GM18867 (cell line): ENCODE measurements around the gene FCRLA.
"Not testable (repeated sequence)": the region's sequence is repeated elsewhere in the genome, so short reads cannot be mapped to it uniquely, and the experiment has no call there.

Source experiments
- ATAC-seq: cut with Tn5 transposase; IDR thresholded peaks from one replicate; pipeline ENCODE4 v1.9.1; 2021; ENCODE audit warnings: mild to moderate bottlenecking, moderate library complexity; ENCODE audit not compliant: unreplicated experiment

FCRLA gene

DNA sequence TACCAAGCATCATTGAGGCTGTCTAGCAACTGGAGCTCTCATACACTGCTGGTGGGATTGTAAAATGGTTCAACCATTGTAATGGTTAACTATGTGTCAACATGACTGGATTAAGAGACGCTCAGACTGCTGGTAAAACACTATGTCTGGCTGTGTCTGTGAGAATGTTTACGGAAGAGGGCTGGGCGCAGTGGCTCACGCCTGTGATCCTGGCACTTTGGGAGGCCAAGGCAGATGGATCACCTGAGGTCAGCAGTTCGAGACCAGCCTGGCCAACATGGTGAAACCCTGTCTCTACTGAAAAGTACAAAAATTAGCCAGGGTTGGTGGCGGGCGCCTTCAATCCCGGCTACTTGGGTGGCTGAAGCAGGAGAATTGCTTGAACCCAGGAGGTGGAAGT is 4.8 kb upstream of the FCRLA start:
- no peak for ATAC-seq

DNA sequence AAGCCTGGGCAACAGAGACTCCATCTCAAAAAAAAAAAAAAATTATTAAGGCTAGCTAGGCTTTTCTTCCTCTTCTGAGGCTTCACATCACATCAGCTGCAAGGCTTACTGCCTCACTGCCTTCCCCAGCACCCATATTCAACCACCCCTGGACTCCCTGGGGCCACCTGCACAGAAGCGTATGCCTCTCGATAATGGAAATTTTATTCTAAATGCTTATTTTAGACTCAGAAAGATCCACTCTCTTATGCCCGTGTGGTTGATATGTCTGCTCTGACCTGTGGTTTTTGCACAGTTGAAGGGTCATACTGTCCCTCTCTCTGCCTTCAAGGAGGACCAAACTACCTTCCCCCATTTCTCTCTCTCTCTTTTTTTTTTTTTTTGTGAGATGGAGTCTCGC is 1.5 kb upstream of the FCRLA start:
- no peak for ATAC-seq

DNA sequence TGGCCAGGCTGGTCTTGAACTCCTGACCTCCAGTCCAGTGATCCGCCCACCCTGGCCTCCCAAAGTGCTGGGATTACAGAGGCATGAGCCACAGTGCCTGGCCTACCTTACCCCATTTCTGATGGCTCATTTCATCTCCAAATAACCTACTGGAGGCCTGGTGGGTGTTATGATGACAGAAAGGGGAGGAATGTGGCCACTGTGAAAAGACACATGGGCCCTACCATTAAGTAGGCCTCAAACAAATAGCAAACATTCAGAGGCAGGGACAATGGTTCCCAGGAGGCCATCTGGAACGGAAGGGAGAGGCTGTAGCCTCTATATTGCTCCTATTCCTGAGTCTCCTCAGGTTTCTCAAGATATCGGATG is 932 bp upstream of the FCRLA start:
- ATAC-seq: no peak

DNA sequence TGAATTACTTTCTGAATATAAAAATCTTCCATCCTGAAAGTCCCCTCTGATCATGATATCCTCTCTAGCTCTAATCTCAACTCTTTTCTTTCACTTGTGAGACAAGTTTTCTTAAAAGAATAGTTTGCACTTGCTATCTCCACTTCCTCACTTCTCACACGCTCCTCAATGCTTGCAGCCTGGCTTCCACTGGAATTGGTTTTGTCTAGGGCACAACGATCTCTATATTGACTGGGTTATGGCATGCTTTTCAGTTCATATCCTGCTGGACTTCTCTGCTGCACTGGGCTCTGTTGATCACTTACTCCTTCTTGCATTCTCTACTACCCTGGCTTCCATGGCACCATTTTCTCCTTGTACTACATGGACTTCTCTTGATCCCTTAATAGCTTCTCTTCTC is 474 bp downstream of the FCRLA start:
- ATAC-seq: no peak

DNA sequence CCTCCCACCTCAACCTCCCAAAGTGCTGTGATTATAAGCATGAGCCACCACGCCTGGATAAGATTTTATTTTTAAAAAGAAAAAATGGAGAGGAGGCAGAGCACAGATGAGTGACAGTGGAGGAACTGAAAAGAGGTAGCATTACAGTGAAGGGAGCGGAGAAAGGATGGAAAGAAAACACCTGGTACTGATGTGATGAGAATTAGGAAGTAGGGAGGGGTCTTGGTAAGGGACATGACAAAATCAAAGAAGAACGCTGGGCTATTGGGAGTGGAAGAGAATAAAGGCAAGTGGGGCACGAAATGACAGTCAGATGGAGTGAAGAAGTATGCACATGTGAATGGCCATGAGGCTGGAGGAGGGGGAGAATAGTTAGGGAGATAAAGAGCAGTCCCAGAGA is 2.3 kb downstream of the FCRLA start:
- no peak for ATAC-seq

DNA sequence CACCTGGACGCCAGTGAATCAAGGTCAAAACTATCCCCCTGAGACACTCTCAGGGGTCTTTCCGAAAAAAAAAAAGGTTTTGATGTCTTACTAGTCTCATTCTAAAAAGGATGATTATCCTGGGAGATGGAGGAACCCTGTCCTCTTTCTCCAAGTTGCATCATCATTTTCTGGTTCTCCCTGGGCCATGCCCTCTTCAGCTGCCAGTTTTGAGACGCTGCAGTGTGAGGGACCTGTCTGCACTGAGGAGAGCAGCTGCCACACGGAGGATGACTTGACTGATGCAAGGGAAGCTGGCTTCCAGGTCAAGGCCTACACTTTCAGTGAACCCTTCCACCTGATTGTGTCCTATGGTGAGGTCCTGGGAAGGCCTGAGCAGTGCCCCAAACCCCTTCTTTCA is 3.5 kb downstream of the FCRLA start:
- ATAC-seq: no peak

DNA sequence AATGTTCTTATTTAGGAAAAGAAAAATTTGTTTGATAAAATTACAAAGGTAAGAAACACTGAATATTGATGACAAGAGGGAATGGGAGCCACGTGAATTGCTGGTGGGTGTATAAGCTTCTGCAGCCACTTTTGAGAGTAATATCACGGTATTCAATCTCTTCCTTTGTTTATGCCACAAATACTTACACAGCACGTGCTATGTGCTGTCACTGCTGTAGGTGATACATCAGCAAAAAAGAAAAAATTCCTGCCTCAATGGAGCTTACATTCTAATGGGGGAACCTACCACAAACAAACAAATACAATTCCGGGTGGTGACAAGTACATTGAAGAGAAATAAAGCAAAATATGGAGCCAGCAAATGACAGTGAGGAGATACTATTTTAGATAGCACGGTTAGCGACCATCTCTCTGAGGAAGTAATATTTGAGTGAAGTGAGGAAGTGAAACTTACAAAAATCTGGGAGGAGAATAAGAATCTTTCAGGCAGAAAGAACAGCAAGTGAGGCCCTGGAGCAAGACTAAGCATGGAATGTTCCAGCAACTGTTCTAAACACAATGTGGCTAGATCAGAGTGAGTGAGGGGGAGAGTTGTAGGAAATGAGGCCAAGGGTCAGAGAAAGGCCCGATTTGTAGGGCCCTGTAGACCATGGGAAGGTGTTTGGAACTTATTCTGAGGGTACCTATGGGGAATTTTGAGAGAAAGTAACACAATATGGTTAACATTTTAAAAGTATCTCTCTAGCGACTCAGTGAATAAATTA is 11.7 kb downstream of the FCRLA start:
- peak; percentile 61 for ATAC-seq

DNA sequence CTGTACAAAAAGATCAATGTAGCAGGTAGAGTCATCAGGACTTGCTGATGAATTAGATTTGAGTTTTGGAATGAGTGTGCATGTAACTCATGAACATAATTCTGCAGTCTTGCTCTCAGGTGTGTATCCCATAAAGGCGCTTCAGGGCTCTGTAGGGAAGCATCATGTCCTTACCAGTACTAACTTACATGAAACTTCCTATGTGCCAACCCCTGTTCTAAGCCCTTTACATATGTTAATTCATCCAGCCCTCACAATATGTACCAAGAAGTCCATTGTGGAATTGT is 12.2 kb downstream of the FCRLA start:
- ATAC-seq: peak; percentile 48

DNA sequence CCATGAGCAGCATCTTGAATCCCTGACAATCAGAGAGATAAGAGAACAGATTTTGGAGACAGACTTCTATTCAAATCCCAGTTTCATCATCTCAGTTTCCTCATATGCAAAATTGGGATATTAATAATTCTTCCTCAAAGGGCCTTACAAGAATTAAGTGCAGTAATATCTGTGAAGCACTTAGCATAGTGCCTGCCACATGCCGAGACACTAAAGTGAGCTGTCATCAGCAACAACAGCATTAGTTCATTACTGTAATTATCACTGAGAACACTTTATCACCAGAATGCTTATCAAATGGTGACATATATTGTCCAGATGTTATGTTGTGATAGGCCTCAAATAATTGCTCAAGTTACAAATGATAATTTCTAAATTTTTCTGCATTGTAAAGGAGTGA is 13.4 kb downstream of the FCRLA start:
- no peak for ATAC-seq

DNA sequence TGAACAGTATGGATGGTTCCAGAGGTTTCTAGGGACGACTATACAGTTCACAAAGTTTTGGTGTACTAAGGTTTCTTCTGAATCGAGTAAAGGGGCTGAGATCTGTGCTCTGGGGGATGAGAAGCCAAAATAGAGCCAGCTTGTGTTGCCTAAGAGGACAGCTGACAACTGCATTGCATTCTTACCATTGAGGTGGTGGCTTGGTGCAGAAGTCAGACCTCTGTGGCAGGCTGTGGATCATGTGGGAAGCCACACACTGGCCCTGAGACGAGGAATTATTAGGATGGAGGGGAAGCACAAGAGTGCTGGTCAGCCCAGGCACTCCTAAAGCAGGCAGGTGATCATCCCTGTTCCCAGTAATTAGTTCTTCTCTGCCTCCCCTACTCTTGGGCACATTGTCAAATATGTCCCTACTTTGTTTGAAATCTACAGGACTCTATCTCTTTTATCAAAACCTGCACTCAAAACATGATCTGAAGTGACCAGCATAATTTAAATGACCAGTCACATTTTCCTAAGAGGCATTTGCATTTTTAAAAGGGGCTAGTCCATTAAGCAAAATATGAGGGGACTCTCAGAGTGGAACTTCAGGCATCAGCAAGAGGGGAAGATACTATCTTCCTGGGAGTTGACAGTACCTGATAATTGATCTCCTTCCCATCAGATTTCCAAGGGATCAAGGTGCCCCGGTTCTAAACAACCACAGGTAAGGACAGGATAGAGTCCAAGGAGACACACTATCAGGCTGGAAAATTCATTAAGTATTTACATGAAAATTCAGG is 14.1 kb downstream of the FCRLA start, which contains the start of gene FCRLB:
TSS of gene FCRLB (plus strand) at position 589 of the 782 bp plus-strand sequence. CDS start 1,129 bp downstream, outside the sequence.
- no peak for ATAC-seq

DNA sequence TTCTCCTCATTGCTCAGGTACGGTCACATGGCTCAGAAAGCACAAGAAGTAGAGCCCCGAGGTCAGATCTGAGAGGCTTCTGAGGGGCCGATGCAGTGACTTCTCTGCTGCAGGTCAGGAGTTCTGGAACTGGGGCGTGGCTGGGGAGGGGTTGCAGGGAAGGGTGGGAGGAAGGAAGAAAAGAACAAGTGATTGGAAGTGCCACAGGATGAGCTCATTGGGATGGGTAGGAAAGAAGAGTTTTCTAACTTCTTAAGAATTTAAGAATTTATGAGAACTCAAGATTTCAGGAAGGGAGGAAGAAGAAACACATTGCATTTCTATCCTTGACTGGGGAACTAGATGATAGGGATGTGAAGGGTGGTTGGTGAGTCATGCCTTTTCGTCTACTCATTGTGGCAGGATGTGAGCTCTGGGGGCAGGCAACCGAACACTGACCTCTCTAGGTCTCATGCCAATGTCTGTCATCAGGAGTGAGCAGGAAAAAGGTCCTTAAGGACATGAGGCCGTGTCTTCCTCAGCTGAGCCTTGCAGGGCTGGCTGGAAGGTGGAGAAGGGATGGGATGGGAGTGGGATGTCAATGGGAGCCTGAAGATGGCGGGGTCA is 14.8 kb downstream of the FCRLA start:
- no peak for ATAC-seq

DNA sequence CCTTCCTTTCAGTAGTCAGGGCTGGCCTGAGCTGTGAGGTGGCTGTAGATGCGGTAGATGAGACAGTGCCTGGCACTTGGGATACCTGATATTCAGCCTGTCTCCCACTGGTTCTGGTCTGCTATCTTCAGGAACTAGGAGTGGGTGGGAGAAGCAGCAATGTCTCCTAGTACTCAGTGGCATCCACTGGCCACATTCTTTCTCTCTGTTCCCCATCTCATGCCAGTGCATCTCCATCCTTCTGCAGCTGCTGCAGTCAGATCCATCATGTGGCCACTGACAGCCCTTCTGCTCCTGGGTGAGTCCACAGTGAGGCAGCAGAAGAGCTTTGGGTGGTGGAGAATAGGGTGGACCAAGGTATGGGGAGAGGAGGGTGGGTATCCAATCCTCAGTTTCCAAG is 15.4 kb downstream of the FCRLA start:
- ATAC-seq: no peak

DNA sequence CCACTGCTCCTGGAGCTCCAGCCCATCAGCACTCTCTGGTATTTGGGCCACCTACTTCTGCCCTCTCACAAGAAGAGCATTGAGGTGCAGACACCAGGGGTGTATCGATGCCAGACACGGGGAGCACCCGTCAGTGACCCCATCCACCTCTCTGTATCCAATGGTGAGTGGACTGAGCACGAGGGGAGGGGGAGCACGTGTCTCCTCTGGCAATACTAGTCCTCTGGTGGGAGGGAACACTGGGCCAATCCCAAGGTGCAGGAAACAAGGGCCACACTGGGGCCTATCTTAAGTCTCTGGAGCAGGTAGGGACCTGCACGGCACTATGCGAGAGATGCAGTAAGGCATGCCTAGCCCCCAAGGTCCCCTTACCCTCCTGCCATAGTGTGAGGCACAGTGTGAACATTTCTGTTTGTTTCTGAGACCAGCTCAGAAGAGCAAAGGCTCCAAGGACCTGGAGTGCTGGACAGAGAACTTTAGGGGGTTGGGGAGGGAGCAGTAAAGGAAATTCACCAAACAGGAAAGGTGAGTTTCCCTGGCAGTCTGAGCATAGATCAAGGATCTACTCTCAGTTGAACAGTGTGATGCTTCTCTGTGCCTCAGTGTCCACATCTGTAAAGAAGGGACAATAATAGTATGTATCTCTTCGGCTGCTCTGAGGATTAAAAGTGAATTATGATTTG is 16.6 kb downstream of the FCRLA start:
- ATAC-seq: no peak

DNA sequence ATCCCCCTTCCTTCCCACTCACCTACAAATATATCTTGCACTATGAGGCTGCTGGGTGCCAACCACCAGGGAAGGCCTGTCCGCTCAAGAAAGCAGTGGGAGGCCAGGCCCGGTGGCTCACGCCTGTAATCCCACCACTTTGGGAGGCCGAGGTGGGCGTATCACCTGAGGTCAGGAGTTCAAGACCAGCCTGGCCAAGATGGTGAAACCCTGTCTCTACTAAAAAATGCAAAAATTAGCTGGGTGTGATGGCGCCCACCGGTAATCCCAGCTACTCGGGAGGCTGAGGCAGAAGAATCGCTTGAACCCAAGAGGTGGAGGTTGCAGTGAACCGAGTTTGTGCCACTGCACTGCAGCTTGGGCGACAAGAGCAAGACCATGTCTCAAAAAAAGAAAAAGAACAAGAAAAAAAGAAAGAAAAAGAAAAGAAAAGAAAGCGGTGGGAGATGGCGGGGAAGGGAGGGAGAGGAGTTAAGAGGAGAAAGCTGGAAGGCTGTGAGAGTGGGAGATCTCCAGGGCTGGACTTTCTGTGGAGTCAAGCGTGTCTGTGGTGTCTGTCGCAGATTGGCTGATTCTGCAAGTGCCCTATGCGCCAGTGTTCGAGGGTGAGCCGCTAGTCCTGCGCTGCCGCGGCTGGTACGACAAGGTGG is 18.4 kb downstream of the FCRLA start:
- not testable (repeated sequence) for ATAC-seq

DNA sequence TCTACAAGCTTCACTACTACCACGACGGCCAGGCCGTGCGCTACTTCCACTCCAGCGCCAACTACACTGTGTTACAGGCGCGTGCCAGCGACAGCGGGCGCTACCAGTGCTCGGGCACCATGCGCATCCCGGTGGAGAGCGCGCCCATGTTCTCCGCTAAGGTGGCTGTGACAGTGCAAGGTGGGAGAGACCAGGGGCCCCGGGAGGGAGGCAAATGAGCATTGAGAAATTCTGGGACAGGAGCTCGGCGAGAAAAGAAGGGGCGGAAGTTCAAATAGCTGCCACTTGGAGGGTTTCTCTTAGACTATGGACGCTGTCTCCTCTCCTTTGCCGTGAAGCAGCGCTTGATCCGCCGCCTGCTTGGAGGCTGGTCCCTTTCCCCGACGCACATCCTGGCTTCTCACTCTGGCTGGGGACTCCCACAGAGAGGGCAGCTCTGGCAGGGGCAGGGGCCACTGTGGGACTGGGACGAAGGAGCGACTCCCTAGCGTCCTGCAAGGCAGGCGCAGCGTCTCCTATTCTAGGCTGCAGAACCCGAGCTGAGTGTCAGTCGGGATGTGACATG is 19.0 kb downstream of the FCRLA start:
- peak; percentile 26 for ATAC-seq

DNA sequence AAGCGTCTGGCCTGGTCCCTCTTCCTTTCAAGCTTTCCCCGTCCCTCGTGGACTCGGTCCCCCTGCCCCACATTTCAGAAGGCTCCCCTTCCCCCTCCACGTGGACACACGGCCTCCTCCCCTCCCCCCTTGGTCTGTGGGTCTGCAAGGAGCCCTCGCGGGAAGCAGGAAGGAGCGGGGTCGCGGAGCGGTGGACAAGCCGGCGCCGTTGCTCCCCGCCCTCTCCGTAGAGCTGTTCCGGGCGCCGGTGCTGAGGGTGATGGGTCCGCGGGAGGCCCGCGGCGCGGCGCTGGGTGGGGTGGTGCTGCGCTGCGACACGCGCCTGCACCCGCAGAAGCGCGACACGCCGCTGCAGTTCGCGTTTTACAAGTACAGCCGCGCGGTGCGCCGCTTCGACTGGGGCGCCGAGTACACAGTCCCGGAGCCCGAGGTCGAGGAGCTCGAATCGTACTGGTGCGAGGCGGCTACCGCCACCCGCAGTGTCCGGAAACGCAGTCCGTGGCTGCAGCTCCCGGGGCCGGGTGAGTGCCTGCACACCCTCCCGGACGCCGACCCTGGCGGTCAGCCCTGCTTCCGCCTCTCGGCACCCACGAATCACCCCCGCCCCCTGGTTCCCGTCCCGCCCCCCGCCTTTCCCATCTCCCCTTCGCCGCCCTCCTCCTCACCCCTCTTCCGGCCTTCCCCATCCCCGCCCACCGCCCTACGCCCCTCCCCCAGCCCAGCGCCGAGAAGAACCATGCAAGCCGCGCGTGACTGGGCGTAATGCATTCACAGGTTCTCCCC is 19.6 kb downstream of the FCRLA start:
- ATAC-seq: peak; percentile 68

DNA sequence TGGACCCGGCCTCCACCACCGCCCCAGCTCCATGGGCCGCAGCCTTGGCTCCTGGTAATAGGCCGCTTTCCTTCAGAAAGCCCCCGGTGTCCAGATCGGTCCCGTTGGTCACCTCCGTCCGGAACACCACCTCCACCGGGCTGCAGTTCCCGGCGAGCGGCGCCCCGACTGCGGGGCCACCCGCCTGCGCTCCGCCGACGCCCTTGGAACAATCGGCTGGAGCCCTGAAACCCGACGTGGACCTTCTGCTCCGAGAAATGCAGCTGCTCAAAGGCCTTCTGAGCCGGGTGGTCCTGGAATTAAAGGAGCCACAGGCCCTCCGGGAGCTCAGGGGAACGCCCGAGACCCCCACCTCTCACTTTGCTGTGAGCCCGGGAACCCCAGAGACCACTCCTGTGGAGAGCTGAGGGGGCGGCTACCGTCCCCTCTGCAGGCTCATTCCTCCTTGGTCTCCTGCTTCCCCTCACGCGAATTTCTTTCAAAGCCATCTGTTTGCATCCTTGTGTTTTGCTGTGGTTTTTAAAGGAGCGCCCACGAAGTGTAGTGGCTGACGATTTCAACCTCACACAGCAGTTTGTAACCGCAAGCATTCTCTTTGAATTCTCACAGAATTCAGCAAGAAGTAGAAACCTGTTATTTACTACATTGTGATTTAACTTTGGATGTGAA is 20.4 kb downstream of the FCRLA start:
- peak; percentile 19 for ATAC-seq

DNA sequence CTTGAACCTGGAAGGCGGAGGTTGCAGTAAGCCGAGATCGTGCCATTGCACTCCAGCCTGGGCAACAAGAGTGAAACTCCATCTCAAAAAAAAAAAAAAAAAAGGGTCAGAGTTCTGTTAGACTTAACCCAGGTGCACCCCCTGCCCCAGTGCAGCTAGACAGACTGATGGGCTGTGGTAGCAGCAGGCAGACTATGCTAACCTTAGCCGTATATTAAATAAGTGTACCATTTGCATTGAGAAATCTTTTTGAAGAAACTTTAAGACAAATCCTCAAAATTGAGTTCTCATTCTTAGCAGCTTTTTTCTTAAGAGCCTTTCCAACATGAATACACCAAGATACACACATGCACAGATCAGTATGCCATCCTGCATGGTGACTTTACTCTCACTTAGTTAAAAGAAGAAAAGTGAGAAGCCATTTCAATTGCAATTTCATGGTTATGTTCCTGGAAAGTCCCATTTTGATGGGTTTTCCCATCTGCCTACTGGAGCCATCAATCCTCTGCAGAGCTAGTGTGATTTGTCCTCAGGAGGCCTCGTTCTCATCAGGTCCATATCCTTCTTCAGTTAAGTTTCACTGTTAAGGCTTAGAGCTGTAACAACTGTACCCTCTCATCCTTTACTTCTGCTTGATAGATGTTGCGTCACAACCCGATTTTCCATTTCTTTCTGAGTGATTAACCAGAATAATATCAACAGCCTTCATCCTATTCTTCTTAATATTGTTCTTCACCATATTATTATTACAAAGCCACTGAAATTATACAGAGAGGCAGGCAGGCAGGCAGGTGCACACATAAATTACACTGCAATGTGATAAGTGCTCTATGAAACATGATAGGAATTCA is 21.6 kb downstream of the FCRLA start:
- no peak for ATAC-seq
